ENCODE measurements around the gene DDA1. TPM values are rescaled to one million over a fixed set of nuclear protein-coding genes. Genes with fewer than 3 reads are reported as not detected.

The DDA1 gene
- 22.7 and 31.5 TPM in 2 replicates for total RNA-seq

GRCh38 chr19:17309198-17309964 lies at the start of gene DDA1:
Gene DDA1, plus strand, starts transcription at chr19:17309563. Its CDS starts 92 bp downstream, at chr19:17309655.

DNA sequence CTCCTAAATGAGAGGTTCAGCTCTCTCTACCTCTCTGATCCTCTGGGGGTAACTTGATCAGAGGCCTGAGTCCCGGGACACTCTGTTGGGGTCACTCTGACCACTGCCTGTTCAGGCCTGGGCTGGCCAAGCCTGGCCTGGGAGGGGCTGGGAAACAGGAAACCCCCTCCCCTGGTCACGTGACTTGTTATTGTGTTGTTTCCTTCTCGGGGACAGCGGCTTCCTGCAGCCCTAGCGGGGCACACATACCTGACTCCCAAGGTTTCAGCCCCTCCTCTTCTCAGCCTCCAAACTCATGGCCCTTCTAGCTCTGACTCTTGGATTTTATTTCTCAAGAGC lies 44.8 kb upstream of the DDA1 start, which contains the start of gene USHBP1:
Gene USHBP1 (minus strand): TSS at position 105 of the 339 bp plus-strand sequence. CDS start 446 bp downstream, outside the sequence.

GRCh38 chr19:17266975-17267788 lies 42.2 kb upstream of the DDA1 start, which contains the start of gene BABAM1:
Gene BABAM1, plus strand, starts transcription at chr19:17267443. Its CDS starts 1,364 bp downstream, at chr19:17268807.

DNA sequence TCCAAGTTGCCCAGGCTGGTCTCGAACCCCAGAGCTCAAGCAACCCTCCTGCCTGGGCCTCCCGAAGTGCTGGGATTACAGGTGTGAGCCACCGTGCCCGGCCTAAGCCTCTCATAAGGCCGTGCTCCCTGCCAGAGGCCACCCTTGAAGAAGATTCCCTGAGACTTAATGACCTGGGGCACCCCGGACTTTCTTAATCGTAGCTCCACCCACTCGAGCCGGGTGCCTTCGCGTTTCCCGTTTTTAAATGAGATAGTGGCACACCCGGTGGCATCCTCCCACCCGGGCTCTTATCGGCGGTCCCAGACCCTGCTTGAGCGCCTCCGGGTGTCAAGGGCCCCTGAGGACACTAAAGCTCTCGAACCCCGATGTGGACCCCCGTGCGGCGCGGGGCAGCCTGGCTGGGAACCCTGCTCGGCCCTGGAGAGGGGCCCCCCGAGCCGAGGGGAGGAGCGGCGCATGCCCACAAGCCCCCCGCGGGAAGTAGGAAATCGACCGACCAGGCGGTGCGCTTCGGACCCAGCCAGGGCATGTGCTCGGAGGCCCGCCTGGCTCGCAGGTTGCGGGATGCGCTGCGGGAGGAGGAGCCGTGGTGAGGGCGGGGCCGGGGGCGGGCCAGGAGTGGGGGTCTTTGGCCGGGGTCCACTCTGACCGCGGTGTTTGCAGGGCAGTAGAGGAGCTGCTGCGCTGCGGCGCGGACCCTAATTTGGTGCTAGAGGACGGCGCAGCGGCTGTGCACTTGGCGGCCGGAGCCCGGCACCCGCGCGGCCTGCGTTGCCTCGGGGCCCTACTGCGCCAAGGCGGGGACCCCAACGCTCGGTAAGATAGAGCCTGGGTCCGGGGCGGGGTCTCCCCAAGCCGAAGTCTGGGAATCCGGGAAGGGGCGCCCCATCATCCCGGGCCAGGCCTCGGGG lies 27.7 kb upstream of the DDA1 start, which contains the start of gene ANKLE1:
Gene ANKLE1 (plus strand): TSS at position 511 of the 914 bp plus-strand sequence. CDS start 20 bp downstream, at position 531.

DNA sequence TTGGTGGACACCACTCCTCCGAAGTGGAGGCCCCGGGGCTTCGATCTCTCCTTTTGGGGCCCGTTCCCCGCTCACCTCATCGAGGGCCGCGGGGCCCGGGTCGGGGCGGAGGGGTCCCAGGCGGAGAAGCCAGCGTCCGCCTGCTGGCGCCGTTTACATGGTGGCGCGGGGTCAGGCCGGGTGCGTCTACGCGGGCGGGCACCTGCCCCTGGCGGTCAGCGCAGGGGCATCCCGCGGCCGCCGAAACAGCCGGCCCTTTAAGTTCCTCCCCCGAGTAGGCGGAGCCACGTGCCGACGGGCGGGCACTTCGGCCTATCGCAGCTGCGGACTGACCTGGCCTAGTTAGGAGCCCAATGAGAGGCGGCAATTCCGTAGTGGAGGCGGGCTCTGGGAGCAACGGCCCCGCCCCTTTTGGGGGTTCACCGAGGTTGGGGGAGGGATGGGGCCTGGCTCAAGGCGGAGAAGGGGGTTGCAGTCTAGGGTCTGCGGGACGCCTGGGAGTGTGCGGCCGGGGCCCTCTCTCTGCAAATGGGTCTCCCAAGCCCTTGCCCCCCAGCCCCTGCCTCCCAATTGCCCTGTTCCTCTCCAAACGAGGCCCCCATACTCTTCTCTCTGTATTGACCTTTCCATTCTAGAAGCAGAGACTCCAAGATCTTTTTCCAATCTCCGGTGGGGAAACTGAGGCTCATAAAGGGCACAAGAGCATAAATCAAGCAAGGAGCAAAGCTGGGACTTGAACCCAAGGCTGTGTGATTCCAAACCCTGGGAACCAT lies 6.0 kb upstream of the DDA1 start, which contains the start of gene ABHD8:
Gene ABHD8 (minus strand): TSS at position 259 of the 773 bp plus-strand sequence. CDS start 1,809 bp downstream, outside the sequence.

GRCh38 chr19:17305517-17306284 lies 3.7 kb upstream of the DDA1 start, which contains the start of gene MRPL34:
Gene MRPL34, plus strand, starts transcription at chr19:17305872. Its CDS starts 21 bp downstream, at chr19:17305893.

GRCh38 chr19:17334414-17335409 lies 25.3 kb downstream of the DDA1 start, which contains the start of gene ANO8:
Gene ANO8, minus strand, starts transcription at chr19:17334855. Its CDS starts 185 bp downstream, at chr19:17334670.

DNA sequence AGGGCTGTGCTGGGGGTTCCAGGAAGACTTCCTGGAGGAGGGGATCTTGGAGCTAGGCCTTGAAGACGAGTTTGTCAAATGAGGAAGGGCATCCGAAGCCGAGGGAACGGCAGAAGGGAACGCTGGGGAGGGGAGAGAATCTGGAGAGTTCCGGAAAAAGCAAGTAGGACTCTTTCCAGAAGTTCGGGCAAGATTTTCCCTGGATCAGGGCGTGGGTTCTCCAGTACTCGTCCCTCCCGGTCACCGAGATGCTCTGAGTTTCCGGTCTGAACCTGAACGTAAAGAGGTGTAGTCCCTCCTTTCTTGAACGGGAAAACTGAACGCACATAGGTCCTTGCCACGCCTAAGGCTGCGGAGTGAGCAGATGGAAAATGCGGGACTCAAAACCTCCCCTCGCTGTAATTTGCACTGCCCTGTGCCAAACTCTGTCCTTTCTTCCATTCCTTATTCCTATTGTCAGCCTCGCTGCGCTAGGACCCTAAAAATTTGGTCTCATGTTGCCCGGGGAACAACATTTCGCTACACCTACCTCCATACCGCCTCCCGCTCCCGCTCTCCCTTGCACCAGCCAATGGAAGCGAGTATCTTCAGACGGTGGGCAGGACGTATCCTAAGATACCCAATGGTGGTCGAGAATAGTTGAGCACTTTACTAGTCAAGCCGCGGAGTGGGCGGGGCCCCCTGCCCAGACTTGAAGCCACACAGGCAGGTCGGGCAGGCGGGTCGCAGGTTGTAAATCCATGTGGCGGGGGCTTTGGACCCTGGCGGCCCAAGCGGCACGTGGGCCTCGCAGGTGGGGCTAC lies 27.7 kb downstream of the DDA1 start, which contains the start of gene GTPBP3:
Gene GTPBP3 (plus strand): TSS at position 682 of the 803 bp plus-strand sequence. CDS start 59 bp downstream, at position 741.

Other genes with a start within 250 kb of the DDA1 start
- 10.5 TPM in 2 replicates for gene HAUS8, start 234.1 kb upstream of the DDA1 start, total RNA-seq
- 37.3 and 47.1 TPM in 2 replicates for gene MYO9B, start 233.8 kb upstream of the DDA1 start, total RNA-seq
- 13.2 and 13.3 TPM in 2 replicates for gene USE1, start 94.2 kb upstream of the DDA1 start, total RNA-seq
- 1.2 and 5.9 TPM in 2 replicates for gene OCEL1, start 83.3 kb upstream of the DDA1 start, total RNA-seq
- gene NR2F6, start 63.6 kb upstream of the DDA1 start, total RNA-seq: 121 TPM in 2 replicates
- not detected in 2 replicates for gene USHBP1, start 44.8 kb upstream of the DDA1 start, total RNA-seq
- 69.9 and 76.7 TPM in 2 replicates for gene BABAM1, start 42.1 kb upstream of the DDA1 start, total RNA-seq
- gene ANKLE1, start 27.7 kb upstream of the DDA1 start, total RNA-seq: 0.85 and 2.2 TPM in 2 replicates
- gene ABHD8, start 6.1 kb upstream of the DDA1 start, total RNA-seq: 10.8 and 12.1 TPM in 2 replicates
- 62.1 and 159 TPM in 2 replicates for gene MRPL34, start 3.7 kb upstream of the DDA1 start, total RNA-seq
- 6.9 TPM in 2 replicates for gene ANO8, start 25.3 kb downstream of the DDA1 start, total RNA-seq
- gene GTPBP3, start 28.0 kb downstream of the DDA1 start, total RNA-seq: 23.6 and 38.2 TPM in 2 replicates
- gene PLVAP, start 67.8 kb downstream of the DDA1 start, total RNA-seq: not detected in 2 replicates
- gene CCDC194, start 84.6 kb downstream of the DDA1 start, total RNA-seq: not detected in 2 replicates
- not detected in 2 replicates for gene BST2, start 96.1 kb downstream of the DDA1 start, total RNA-seq
- gene MVB12A, start 110.5 kb downstream of the DDA1 start, total RNA-seq: 67.1 and 78.6 TPM in 2 replicates
- gene TMEM221, start 139.1 kb downstream of the DDA1 start, total RNA-seq: 0.42 TPM in 1 of 2 replicates, not detected in the other
- gene NXNL1, start 151.4 kb downstream of the DDA1 start, total RNA-seq: not detected in 2 replicates
- gene SLC27A1, start 161.0 kb downstream of the DDA1 start, total RNA-seq: 10.2 and 11.1 TPM in 2 replicates
- 94.9 and 105 TPM in 2 replicates for gene PGLS, start 202.1 kb downstream of the DDA1 start, total RNA-seq
- 81.9 and 97.9 TPM in 2 replicates for gene COLGALT1, start 246.1 kb downstream of the DDA1 start, total RNA-seq